C4-2B (cell line): ENCODE results near the gene NOS1.

Experiments used
- ZFX ChIP-seq: fragments of 450-650 bp; IDR thresholded peaks from 2 replicates; pipeline ENCODE4 v1.6.1; 2017
- TF ChIP-seq, protein P1 (sequence below): fragments of 450-650 bp; conservative IDR thresholded peaks from 2 replicates; pipeline ENCODE4 v1.5.1; 2017; ENCODE audit warnings: mild to moderate bottlenecking

DNA sequence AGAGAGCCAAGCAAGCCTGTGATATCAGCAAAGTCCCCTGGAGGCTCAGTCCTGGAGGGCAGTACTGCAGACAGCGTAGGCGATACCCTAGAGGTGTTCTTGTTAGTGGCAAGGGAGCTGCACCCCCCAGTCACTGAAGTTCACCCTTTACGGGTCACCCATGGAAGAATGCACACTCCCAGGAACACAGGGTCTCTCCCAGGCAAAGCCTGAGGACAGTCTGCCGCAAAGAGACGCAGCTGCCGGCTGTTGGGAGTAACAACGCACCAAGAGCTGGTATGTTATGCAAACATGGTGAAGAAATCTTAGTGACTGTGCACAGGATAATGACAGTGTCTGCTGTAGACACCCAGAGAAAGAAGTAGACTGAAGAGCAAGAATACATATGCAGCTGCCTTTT, 43.5 kb upstream of the NOS1 start:
- TF ChIP-seq, protein P1, sequence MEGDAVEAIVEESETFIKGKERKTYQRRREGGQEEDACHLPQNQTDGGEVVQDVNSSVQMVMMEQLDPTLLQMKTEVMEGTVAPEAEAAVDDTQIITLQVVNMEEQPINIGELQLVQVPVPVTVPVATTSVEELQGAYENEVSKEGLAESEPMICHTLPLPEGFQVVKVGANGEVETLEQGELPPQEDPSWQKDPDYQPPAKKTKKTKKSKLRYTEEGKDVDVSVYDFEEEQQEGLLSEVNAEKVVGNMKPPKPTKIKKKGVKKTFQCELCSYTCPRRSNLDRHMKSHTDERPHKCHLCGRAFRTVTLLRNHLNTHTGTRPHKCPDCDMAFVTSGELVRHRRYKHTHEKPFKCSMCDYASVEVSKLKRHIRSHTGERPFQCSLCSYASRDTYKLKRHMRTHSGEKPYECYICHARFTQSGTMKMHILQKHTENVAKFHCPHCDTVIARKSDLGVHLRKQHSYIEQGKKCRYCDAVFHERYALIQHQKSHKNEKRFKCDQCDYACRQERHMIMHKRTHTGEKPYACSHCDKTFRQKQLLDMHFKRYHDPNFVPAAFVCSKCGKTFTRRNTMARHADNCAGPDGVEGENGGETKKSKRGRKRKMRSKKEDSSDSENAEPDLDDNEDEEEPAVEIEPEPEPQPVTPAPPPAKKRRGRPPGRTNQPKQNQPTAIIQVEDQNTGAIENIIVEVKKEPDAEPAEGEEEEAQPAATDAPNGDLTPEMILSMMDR = no peak
- TF ChIP-seq ZFX = no peak
